Prostate gland (tissue), 1 donor: ENCODE results near the gene ITGB8.

ENCODE experiments used
- POLR2A ChIP-seq: fragments of 450-650 bp; IDR thresholded peaks from one replicate; pipeline ENCODE4 v1.6.1; 2016; ENCODE audit warnings: antibody characterized with exemption, mild to moderate bottlenecking
- POLR2AphosphoS5 ChIP-seq: sonication (generic); formaldehyde crosslinking; IDR thresholded peaks from one replicate; pipeline ENCODE4 v1.6.1; 2017; ENCODE audit warnings: antibody characterized with exemption

DNA sequence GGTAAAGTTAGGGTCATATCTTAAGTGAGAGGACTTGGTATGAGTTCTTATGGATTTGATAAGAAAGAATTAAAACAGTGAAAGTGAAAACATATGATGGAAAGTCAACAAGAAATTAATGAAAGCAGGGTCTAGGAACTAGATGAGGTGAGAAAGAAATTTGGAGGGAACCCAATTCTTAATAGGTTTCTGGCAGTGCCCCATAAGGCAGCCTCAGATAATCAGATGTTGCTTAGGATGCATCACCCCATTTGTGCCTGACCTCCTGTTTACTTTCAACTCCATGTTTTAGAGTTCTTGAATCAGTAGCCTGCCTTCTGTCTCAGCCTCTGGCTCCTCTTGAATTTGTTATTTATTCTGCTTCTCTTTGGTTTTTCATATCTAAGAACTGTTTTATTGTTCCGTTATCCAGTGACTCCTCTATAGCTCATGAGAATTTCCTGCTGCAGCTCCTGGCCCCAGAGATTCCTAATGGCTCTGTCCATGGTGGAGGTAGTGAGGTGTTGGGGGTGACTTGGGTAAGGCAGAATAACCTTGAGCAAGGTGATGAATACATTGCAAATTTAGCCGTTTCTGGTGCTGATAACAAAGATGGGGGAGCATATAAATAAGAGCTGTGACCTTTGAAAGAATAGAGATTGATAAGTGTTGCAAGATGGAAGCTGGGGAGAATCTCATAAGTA, 17.6 kb downstream of the ITGB8 start:
- TF ChIP-seq POLR2AphosphoS5 = no peak
- TF ChIP-seq POLR2A = no peak
